ENCODE data around the gene HERC5. TPM values are rescaled to one million over a fixed set of nuclear protein-coding genes. Genes with fewer than 3 reads are reported as not detected.
"Not testable (repeated sequence)": the region's sequence is repeated elsewhere in the genome, so short reads cannot be mapped to it uniquely, and the experiment has no call there.

Gene HERC5
- total RNA-seq, 4 donors from 2014 or later, result 2.8 to 12.4 (median 4.0) TPM

DNA sequence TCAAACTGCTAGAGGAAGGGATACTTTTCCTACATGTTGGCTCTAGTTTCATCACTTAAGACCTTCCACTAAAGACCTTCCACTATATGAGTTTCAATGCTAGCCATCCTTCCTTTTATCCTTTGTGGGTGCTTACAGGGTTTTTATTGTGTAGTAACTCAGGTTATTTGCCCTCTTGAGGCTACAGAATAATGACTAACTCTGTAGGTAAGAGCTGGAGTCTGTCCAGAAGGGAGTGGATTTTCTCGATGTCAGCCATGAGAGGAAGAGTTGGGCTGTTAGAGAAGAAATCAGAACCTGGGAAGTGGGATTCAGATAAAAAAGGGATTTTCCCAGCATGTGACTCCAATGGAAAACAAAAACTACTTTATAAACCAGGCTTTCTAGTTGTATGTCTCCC lies 27.5 kb upstream of the HERC5 start:
- no peak for DNase-seq
- Histone ChIP-seq H3K4me3 (no peak overlapping the region), H3K9me3 (no peaks in the 10 kb centered on the region), H3K27ac (no peak overlapping the region), H3K36me3 (no peaks in the 10 kb centered on the region), H3K4me1 (no peaks in the 10 kb centered on the region), H3K27me3 (no peaks in the 10 kb centered on the region)
- TF ChIP-seq, protein P1, sequence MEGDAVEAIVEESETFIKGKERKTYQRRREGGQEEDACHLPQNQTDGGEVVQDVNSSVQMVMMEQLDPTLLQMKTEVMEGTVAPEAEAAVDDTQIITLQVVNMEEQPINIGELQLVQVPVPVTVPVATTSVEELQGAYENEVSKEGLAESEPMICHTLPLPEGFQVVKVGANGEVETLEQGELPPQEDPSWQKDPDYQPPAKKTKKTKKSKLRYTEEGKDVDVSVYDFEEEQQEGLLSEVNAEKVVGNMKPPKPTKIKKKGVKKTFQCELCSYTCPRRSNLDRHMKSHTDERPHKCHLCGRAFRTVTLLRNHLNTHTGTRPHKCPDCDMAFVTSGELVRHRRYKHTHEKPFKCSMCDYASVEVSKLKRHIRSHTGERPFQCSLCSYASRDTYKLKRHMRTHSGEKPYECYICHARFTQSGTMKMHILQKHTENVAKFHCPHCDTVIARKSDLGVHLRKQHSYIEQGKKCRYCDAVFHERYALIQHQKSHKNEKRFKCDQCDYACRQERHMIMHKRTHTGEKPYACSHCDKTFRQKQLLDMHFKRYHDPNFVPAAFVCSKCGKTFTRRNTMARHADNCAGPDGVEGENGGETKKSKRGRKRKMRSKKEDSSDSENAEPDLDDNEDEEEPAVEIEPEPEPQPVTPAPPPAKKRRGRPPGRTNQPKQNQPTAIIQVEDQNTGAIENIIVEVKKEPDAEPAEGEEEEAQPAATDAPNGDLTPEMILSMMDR (IDR thresholded peaks at IDR 0.05), result no peak
- no peak for TF ChIP-seq POLR2A (IDR thresholded peaks at IDR 0.05)

DNA sequence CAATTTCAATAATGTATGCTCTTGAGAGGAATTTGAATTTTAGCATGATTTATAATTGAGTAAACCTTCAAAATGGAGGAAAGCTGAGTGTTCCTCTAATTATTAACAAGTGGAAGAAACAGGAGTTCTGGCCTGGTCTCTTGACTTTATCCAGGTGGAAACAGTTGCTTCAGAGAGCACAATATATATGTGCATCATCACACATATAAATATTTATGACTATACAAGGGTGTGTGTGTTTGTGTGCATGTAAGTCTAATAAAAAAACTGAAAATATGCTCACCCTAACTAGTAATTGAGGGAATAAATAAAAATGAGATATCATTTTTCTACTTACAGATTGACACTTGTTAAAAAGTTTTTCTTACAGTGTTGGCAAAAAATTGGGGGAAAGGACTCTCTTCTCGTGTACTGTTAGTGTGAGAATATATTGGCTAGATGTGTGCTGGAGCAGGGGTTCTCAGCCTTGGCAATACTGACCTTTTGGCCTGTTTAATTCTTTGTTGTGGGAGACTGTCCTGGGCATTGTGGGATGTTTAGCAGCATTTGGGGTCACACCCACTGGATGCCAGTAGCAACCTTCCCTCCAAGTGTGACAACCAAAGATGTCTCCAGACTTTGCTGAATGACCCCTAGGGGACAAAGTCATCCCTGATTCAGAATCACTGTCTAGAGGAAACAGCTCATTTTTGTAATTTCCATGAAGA lies 20.8 kb upstream of the HERC5 start:
- Histone ChIP-seq H3K4me3 (no peak overlapping the region), H3K9me3 (no peaks in the 10 kb centered on the region), H3K36me3 (peaks cover 0 to 8% (median 0%) of the 10 kb centered on the region in 3 donors), H3K27me3 (no peaks in the 10 kb centered on the region), H3K27ac (no peak overlapping the region), H3K4me1 (no peaks in the 10 kb centered on the region)
- no peak for DNase-seq
- TF ChIP-seq POLR2A (IDR thresholded peaks at IDR 0.05), result no peak
- TF ChIP-seq, protein P1 (IDR thresholded peaks at IDR 0.05), result no peak

- not testable (repeated sequence) for DNase-seq, H3K4me1 ChIP-seq, H3K4me3 ChIP-seq, H3K27ac ChIP-seq, H3K9me3 ChIP-seq, H3K27me3 ChIP-seq
- H3K36me3 ChIP-seq, result peaks cover 0 to 17% (median 0%) of the 10 kb centered on the region in 3 donors
These were observed 19.0 kb upstream of the HERC5 start for GRCh38 chr4:88437873-88438272.

DNA sequence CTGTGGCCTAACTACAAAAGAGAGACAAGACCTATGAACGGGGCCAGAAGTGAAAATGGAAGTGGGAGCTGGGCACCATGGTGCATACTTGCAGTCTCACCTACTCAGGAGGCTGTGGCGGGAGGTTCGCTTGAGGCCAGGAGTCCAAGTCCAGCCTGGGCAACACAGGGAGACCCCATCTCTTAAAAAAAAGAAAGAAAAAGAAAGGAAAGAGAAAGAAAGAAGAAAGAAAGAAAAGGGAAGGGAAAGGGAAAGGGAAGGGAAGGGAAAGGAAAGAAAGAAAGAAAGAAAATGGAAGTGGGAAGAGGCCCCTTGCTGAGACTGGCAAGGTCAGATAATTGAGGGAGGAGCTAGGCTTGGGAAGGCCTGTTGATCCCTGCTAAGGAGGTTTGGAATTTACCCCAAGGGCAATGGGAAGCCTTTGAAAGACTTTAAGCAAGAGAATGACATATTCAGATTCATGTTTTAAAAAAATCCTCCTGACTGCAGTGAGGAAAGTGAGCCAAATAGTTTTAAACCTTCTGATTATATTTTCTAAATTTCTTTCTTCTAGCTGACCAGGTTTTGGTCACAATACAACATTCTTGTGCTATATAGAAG lies 17.7 kb upstream of the HERC5 start:
- no peaks in the 10 kb centered on the region for H3K4me1 ChIP-seq
- H3K9me3 ChIP-seq, result no peaks in the 10 kb centered on the region
- H3K36me3 ChIP-seq, result peaks cover 0 to 17% (median 0%) of the 10 kb centered on the region in 3 donors
- no peak for DNase-seq
- no peak overlapping the region for H3K27ac ChIP-seq
- H3K27me3 ChIP-seq, result no peaks in the 10 kb centered on the region
- H3K4me3 ChIP-seq, result no peak overlapping the region
- TF ChIP-seq, protein P1 (IDR thresholded peaks at IDR 0.05), result no peak
- TF ChIP-seq POLR2A (IDR thresholded peaks at IDR 0.05), result no peak

DNA sequence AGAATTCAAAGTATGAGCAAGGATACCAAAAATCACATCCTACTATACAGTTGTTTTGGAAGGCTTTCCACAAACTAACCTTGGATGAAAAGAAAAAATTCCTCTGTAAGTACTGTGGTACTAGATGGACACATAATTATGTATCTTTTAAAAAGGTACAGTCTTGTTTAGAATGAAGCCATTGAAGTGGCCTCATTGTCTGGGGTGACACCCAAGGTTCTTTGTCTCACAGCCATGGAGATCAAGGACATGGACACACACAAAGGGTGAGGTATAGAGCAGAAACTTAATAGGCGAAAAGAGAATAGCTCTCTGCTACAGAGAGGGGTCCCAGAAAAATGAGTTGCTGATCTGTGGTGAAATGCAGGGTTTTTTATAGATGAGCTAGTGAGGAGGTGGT lies 16.8 kb upstream of the HERC5 start:
- DNase-seq, result no peak

GRCh38 chr4:88441696-88442095 lies 15.2 kb upstream of the HERC5 start:
- DNase-seq, result no peak
- H3K27ac ChIP-seq, result no peak overlapping the region
- no peak overlapping the region for H3K4me3 ChIP-seq
- H3K36me3 ChIP-seq, result peaks cover 0 to 17% (median 0%) of the 10 kb centered on the region in 3 donors
- no peaks in the 10 kb centered on the region for H3K9me3 ChIP-seq
- no peak for TF ChIP-seq POLR2A (IDR thresholded peaks at IDR 0.05)
- TF ChIP-seq, protein P1 (IDR thresholded peaks at IDR 0.05), result no peak
- no peaks in the 10 kb centered on the region for H3K4me1 ChIP-seq
- no peaks in the 10 kb centered on the region for H3K27me3 ChIP-seq

More for the DNA sequence above, 16.8 kb upstream of the HERC5 start:
- Histone ChIP-seq H3K27me3 (no peaks in the 10 kb centered on the region), H3K9me3 (no peaks in the 10 kb centered on the region), H3K4me3 (no peak overlapping the region), H3K27ac (no peak overlapping the region), H3K4me1 (no peaks in the 10 kb centered on the region), H3K36me3 (peaks cover 0 to 17% (median 0%) of the 10 kb centered on the region in 3 donors)
- TF ChIP-seq, protein P1 (IDR thresholded peaks at IDR 0.05), result no peak
- TF ChIP-seq POLR2A (IDR thresholded peaks at IDR 0.05), result no peak
